Measurements from ENCODE around the gene NADK2.

DNA sequence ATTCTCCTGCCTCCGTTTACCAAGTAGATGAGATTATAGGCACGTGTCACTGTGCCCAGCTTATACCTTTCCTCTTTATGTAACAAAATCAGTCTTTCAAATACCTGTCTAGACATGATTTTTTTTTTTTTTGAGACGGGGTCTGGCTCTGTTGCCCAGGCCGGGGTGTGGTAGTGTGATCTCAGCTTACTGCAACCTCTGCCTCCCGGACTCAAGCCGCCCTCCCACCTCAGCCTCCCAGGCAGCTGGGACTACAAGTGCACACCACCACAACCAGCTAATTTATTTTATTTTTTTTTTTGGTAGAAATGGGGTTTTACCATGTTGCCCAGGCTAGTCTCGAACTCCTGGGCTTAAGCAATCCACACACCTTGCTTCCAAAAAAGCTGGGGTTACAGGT, 13.2 kb downstream of the NADK2 start:
- TF ChIP-seq POLR2A (IDR thresholded peaks at IDR 0.05; ENCODE audit: low read length) (no peak), GATA1 (IDR thresholded peaks at IDR 0.05; ENCODE audit: low read depth, low read length) (no peak)
